Lower lobe of right lung (tissue), 2 donors: Measurements from ENCODE around the gene EID2B. TPM values are rescaled to one million over a fixed set of nuclear protein-coding genes. Genes with fewer than 3 reads are reported as not detected.

Experiments
- ATAC-seq, 2 donors: fragments of 200-7000 bp; cut with Tn5 transposase; one replicate each; pipeline ENCODE4 v1.9.1; 2020 to 2022; ENCODE audit warnings: mild to moderate bottlenecking in 2 of 2, moderate library complexity in 2 of 2
- DNase-seq: peaks from one replicate; pipeline ENCODE4 v3.0.0-alpha.2; 2020
- H3K27ac ChIP-seq: fragments of 200-600 bp; one replicate; pipeline ENCODE4 v1.8.0; 2022
- H3K27me3 ChIP-seq: fragments of 200-600 bp; one replicate; pipeline ENCODE4 v1.8.0; 2022; ENCODE audit warnings: low read depth
- H3K36me3 ChIP-seq: fragments of 200-600 bp; one replicate; pipeline ENCODE4 v1.8.0; 2022; ENCODE audit warnings: mild to moderate bottlenecking
- H3K4me1 ChIP-seq: fragments of 200-600 bp; one replicate; pipeline ENCODE4 v1.8.0; 2022
- H3K4me3 ChIP-seq: fragments of 200-600 bp; one replicate; pipeline ENCODE4 v1.8.0; 2022; ENCODE audit warnings: mild to moderate bottlenecking
- H3K9me3 ChIP-seq: fragments of 200-600 bp; one replicate; pipeline ENCODE4 v1.8.0; 2022
- CTCF ChIP-seq: fragments of 200-600 bp; IDR thresholded peaks from one replicate; pipeline ENCODE4 v1.8.0; 2022; ENCODE audit warnings: antibody characterized with exemption, mild to moderate bottlenecking
- intact Hi-C: fragments of 100-400 bp; cut with DNase I; formaldehyde crosslinking; loops from one replicate; pipeline ENCODE4 v1.11.0; 2022
- total RNA-seq: library from RNA; stranded (reverse); fragmentation: NEBNext Ultra II Directional; extraction: Animal tissue kit (Norgen Biotek cat#: 25700); gene quantifications from one replicate; pipeline ENCODE4 v1.2.1, GENCODE V29; 2021
- donor health status: DM: no; HTN: yes; CAD: no; lungs with severe emphysema.

The EID2B gene
- total RNA-seq, 1 donor from 2014 or later = 3.7 TPM

DNA sequence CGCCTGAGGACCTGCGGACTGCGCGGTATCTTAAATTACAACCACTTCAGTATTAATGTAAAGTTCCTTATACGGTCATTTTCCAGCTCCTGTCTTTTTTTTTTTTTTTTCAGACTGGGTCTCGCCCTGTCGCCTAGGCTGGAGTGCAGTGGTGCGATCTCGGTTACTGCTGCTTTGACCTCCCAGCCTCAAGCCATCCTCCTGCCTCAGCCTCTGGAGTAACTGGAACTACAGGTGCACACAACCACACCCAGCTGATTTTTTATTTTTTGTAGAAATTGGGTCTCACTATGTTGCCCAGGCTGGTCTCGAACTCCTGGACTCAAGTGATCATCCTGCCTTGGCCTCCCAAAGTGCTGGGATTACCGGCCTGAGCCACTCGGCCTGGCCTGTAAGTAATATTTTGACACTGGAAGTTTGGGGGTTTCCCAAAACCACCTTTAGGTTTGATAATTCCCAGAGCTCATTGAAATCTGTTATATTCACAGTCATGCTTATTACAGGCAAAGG lies 406 bp upstream of the EID2B start:
- peak; percentile 32 for TF ChIP-seq CTCF
- intact Hi-C loops = no loop called here
- Histone ChIP-seq H3K4me3 (peak overlapping the region; percentile 88), H3K4me1 (peaks cover 22% of the 10 kb centered on the region), H3K27me3 (no peaks in the 10 kb centered on the region), H3K36me3 (no peaks in the 10 kb centered on the region), H3K9me3 (no peaks in the 10 kb centered on the region), H3K27ac (no peak overlapping the region)
- DNase-seq (no peak), ATAC-seq (peak in 1 of 2 donors; percentile 13)

DNA sequence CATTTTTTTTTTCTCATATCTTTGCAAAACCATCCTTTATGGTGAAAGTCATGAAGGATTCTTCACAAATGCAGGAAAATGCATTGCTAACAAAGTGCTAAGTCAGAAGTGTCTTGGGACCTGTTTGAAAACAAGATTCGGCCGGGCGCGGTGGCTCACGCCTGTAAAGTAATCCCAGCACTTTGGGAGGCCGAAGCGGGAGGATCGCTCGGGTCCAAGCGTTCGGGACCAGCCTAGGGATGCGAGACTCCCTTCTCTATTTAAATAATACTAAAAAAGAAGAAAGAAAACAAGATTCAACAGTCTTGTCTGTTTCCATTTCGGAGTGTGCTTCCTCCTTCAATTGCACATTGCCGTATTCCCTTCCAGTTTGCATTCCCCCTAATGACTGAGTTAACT lies 819 bp downstream of the EID2B start:
- Histone ChIP-seq H3K36me3 (peaks cover 3% of the 10 kb centered on the region), H3K9me3 (no peaks in the 10 kb centered on the region), H3K27me3 (no peaks in the 10 kb centered on the region), H3K27ac (peak overlapping the region; percentile 80), H3K4me3 (peak overlapping the region; percentile 88), H3K4me1 (peaks cover 16% of the 10 kb centered on the region)
- no peak for DNase-seq
- intact Hi-C loops = no loop called here
- TF ChIP-seq CTCF = no peak
- ATAC-seq = no peak

- Histone ChIP-seq H3K36me3 (peaks cover 3% of the 10 kb centered on the region), H3K27me3 (no peaks in the 10 kb centered on the region), H3K4me1 (no peaks in the 10 kb centered on the region), H3K4me3 (no peak overlapping the region), H3K9me3 (no peaks in the 10 kb centered on the region), H3K27ac (no peak overlapping the region)
- DNase-seq (no peak), ATAC-seq (no peak)
- intact Hi-C loops = no loop called here
- no peak for TF ChIP-seq CTCF
Observed at GRCh38 chr19:39525205-39525604, 7.4 kb downstream of the EID2B start.

- Histone ChIP-seq H3K4me1 (no peaks in the 10 kb centered on the region), H3K4me3 (no peak overlapping the region), H3K27me3 (peaks cover under 1% of the 10 kb centered on the region), H3K36me3 (peaks cover 3% of the 10 kb centered on the region), H3K9me3 (no peaks in the 10 kb centered on the region), H3K27ac (no peak overlapping the region)
- no peak for TF ChIP-seq CTCF
- DNase-seq (no peak), ATAC-seq (peak; percentile 39 to 60)
- intact Hi-C loops = no loop called here
Observed at GRCh38 chr19:39524495-39524894, 8.2 kb downstream of the EID2B start.

- DNase-seq = no peak
- no peak for TF ChIP-seq CTCF
- H3K9me3 ChIP-seq = no peaks in the 10 kb centered on the region
- no peak for ATAC-seq
- H3K27me3 ChIP-seq = peaks cover 23% of the 10 kb centered on the region
- H3K4me3 ChIP-seq = no peak overlapping the region
- intact Hi-C loops = no loop called here
- no peaks in the 10 kb centered on the region for H3K36me3 ChIP-seq
- peaks cover under 1% of the 10 kb centered on the region for H3K4me1 ChIP-seq
- H3K27ac ChIP-seq = no peak overlapping the region
Observed at GRCh38 chr19:39520541-39521484, 11.8 kb downstream of the EID2B start.
